NCI-H128 (cell line): ENCODE measurements around the gene CHIT1.

ENCODE experiments used
- DNase-seq: peaks from one replicate; lab custom pipeline; 2025; ENCODE audit not compliant: unreplicated experiment; lab: John Stamatoyannopoulos, UW

The CHIT1 gene

DNA sequence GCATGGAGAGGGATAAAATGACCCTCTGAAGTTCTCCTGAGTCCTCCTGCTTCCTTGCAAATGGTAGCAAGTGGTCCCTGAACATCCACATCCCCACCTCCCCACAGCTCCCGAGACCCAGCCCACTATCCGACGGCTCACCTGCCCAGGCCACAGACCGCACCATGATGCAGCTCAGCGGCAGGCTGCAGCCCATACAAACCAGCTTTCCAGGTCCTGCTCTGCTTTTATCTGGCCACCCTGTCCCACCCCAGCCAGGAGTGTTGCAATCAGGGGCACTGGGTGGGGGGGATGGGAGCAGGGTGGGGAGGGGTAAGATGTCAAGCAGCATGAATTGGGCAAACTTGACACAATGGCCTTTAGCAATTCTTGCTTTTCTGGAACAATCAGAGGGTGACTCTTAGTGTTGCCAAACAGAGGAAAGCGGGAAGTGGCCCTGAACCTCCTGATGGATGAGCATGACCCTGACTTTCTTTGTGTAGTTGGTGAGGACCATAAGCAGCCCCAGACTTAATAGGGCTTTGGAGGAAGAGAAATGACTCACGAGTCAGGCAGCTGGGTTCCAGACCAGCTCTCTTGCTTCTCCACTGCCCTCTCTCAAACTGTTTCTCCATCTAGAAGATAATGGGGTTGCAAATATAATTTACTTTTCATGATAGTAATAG is at the start of gene CHIT1:
Gene CHIT1 (minus strand): TSS at position 203 of the 665 bp plus-strand sequence. CDS start 37 bp downstream, at position 166.
- DNase-seq: no peak

DNA sequence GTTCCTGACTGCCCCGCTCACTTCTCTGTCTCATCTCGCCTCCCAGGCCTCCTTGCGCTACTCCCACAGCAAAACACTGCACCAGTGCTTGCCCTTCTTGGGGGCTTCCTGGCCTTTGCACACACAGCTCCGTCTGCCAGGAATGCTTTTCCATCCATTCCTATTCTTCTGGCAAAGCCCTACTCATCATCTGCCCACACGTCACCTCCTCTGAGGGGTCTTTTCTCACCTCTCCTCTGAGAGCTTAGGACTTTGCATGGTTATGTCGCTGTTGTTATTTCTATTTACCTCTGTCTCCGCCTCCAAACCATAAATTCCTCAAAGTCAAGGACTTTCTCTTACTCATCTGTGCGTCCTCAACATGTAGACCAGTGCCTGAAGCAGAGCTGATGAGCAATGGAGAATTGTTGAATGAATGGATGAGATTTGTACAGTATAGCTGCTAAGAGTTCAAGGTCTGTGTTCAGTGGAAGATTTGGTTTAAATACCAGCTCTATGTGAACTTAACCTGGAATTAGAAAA is 49.5 kb upstream of the CHIT1 start:
- DNase-seq: no peak

DNA sequence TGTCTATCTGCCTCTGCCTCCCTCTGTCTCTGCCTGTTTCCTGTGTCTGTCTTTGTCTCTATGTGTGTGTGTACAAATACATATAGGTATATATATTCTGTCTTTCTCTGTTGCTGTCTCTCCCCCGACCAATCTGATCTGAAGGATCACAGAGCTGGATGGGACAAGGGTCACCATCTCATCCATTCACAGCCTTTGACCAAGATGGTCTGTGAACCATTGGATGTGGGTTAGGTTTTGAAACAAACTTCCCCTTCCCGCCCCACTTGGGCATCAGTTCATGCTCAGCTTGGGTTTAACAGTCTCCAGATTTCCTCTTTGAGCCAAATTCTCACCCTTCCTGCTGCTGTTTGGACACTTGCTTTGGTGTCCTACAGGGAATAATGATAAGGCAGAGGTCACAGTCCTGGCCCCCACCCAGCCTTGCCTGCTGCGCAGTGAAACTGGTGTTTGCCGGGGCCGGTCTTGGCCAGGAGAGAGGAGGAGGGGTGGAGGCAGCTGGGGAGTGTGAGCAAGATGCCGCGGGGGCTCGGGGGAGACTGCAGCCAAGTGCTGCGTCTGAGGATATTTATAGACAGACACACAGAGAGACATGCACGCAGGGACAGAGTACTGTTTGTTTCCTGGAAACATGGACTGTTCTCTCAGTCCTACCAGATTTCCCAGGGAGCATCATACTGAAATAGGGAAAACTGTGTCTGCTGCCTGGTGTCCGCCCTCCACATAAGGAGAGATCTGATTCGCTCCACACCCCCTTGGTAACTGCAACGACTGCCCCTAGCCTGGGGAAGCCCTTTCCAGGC is 48.8 kb upstream of the CHIT1 start:
- no peak for DNase-seq

DNA sequence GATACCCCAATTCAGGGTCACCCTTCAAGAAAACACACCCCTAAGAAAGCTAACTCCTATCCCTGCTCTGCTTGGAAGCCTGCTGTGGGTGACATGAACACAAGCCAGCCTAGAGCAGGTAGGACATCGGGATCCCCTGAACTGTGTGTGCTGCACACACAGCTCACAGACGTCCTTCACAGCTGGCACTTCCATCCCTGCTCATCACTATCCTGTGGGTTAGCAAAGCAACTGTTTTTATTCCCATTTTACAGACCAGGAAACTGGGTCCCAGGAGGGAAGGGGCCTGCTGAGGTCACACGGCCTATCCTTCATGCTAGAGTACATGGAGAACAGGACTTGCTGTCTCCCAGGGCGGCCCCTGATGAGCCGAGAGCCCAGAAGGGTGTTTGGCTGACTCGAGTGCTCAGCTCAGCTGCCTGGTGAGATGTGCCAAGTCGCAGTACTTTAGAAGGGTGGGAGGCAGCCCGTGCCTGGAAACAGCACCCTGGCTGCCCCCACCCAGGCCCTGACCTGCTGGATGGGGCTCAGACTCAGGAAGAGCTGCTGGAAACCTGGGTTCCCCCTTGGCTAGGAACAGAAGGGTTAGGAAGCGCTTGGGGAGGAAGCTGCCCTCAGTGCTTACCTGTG is 47.6 kb upstream of the CHIT1 start:
- no peak for DNase-seq

DNA sequence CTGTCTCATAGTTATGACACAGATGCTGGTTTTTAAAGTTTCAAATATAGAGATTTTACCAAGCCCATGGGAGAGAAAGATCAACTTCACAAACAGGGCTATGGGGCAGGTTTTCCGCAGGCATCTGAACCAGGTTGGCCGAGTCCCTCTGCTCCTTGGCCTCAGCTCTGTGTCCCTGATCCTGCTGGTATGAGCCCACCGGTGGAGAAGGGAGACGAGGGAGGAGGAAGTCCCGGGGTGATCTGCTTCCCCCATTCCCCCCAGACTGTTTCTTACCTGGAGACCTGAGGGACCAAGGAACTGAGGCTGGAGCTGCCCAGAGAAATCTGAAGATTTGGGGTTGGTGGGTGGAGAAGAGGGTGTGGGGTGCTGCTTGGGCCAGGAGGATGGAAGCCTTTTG is 46.9 kb upstream of the CHIT1 start:
- no peak for DNase-seq

DNA sequence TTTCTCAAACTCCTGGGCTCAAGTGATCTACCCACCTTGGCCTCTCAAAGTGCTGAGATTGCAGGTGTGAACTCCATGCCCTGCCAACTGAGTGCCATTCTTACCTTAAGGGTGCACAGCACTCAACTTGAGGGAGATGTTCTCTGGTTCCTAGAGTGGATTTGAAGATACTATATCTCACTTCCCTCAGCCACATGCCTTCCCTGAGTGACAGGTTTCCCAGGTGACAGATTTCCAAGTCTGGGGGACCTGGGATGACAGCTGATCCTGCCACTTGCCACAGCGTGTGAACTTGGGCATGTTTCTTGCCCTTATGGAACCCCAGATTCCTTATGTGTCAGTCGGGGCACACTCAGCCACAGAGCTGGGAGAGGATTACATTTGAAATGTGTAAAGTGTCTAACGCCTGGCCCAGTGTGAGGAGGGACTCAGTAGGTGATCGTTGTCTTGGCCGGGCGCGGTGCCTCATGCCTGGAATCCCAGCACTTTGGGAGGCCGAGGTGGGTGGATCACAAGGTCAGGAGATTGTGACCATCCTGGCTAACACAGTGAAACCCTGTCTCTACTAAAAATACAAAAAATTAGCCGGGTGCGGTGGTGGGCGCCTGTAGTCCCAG is 46.3 kb upstream of the CHIT1 start:
- no peak for DNase-seq

DNA sequence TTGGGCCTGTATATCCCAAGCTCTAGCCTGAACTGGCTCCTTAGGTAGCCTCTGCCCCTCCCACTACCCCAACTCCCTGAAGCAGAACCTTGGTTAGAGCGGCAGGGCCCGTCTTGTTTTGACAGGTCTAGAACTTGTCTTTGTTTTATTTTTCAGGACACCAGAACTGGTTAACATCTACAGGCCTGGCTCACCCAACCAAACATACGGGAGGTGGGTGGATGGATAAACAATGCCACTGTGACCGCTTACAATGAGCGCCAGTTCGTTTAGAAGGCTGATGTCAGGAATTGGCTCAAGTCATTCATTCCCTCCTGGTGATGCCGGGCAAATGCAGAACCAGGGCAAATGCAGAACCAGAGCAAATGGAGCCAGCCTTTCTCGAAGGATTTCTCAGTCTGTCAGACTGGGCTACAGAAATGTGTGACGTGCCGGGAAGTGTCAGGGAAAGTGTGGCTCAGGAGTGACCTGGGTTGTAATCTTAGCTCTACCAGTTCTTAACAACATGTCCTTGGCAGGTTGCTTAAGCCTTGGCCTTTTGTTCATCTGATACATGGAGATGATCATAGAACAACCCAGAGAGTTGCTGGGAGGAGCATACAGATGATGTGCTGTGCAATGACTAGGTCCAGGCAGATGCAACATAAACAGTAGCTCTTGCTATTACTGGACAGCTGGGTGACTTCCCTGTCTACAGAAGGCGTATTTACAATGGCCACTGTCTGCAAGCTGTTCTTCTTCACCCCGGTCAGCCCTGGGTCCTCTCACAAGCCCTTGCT is 45.3 kb upstream of the CHIT1 start:
- no peak for DNase-seq

DNA sequence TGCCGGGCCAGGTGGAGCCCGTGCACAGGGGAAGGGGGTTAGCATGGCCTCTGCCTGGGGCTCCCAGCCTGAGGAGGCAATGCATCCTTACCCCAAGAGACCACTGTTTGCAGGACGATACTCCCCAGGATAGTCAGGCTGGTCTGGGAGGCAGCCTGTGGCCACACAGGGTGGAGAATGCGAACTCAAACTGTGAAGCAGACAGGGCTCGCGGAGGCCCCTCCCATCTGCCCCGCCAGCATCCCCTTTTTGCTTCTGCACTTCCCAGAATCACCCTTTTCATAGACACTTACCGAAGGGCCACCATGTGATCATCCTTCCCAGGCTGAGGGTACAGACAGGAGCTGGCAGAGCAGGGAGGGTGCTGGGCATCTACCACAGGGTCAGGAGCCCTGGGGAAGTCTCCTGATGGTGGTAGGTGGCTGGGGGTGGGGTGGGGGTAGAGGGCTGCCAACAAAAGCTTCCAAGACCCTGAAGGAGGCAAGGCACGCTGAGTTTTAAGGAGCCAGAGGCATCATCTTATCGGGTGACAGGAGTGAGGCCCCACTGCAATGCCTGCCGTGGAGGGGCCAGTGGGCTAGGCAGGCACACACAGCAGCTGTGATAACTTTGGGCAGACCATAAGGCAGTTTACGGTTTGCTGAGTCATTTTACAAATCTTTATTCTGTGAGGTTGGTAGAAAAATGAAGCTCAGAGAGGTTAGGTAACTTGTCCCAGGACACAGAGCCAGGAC is 44.6 kb upstream of the CHIT1 start:
- no peak for DNase-seq

DNA sequence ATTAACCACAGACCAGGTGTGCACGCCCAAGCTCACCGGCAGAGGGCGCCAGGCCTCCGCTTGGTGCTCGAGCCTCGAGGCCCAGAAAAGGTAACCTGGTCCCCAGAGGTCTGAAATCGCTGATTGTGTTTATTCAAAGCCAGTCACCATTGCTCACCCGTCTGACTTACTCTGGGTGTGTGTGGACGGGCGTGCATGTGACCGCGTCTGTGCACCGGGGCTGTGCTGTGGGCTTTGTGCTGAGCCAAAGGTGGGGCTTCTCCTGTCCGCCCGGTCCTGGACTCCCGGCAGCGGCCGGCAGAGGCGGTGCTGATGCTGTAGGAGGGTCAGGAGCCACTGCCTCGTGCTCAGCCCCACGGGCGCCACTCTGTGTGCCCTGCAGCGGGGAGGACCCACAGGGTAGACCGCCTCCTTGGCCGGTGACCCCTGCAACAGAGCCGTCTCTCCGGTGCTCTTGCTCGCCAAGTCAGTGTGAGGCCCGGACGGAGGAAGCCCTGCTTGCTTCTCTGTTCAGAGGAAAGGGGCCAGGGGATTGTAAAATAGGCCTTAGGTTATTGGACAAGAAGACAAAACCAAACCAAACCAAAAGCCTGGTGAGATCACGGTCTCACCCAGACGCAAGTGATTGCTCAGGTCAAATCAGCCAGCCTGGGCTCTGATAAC is 43.9 kb upstream of the CHIT1 start:
- peak; percentile 90 for DNase-seq

DNA sequence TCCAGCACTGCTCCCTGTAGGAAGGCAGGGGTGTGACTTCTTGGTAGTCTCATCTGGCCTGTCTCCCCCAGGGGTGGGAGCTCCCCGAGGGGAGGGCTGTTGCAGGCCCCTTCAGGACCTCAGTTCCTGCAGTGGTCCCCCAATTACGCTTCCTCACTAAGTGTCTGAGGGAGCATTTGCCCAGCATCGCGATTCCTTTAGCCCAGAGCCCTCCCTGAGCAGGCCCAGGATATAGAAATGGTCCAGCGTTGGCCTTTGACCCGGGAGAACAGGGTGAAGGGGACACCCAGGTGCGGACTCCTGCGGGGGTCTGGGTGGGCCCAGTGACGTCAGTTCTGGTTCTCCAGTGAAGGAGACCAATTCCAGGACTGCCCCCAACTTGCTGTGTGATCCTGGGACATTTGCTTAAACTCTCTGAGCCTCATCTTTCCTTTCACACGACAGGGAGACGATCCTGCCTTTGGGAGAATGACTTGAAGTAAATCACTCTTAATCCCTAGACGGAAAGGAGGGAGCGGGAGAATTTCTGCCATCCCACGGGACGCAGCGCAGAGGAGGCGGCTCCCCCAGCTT is 43.2 kb upstream of the CHIT1 start:
- DNase-seq: no peak

DNA sequence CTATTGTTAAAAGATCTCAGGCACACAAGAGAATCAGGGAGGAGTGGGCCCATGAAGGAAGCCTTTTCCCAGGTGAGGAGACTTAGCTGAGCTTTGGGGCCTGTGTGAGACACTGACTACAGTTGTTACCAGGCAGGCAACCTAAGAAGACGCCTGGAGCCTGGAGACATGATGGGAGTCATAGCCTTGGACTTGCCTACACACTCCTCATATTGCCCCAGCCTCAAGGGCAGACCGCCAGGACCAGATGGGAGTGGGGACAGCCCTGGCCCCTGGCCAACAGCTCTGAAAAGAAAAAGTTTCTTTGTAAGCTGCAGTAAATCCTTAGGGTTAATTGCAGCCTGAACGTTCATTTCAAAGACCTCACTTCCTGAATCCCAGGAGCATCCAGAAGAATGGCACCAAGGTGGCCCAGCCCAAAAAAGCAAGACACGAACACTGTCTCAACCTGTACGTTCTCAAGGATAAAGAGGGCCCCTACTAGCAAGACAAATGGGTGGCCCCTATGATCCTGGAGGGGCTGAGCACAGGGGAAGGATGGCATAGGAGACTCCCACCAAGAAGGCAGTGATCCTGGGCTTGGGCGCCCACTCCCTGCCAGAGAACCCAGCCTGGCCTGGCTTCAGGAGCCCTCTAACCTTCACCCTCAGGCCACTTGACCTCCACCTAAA is 42.6 kb upstream of the CHIT1 start:
- no peak for DNase-seq

DNA sequence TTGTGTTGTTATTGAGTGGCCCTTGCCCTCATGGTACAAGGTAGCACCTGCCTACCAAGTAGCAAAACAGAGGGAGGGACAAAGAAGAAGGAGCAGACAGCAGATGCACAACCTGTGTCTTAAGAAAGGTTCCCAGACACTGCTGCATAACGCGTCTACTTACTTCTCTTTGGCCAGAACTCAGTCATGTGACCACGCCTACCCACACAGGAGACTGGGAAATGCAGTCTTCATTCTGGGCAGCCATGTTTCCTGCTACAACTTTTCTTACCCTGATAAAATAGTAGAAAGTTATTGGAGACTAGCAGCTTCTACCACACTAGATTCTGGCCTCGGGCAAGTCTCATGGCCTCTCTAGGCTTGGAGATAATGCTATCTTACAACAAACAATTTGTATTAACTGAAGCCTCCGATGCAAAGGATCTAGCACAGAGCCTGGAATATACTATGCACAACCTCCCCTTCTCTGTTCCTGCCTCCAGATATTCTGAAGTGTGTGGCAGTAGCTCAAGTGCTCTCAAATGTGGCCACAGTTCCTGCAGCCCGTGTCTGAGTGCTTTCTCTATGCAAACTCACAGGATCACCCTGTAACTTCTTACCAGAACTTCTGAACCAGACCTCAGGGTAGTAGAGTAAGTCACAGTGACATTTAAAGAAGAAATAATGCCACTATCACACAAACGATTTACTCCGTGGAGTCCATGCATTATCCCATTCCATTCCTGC is 41.7 kb upstream of the CHIT1 start:
- DNase-seq: no peak

DNA sequence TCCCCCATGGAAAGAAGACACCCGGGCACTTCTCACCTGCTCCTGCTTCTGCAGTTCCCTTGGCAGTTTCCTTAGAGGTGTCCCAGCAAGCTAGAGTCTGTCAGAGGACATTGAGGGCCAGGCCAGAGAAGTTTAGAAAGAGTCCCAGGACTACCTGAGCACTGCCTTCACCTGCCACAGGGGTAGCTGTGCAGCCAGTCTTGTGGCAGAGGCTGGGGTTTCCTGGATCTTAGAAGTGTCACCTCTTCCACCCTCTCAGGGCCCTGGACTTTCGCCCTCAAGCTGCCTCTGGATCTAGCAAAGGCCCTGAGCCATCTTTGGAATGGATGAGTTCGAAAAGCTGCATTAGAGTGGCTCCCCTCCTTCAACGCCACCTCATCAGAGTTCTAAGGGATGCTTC is 41.0 kb upstream of the CHIT1 start:
- DNase-seq: no peak

DNA sequence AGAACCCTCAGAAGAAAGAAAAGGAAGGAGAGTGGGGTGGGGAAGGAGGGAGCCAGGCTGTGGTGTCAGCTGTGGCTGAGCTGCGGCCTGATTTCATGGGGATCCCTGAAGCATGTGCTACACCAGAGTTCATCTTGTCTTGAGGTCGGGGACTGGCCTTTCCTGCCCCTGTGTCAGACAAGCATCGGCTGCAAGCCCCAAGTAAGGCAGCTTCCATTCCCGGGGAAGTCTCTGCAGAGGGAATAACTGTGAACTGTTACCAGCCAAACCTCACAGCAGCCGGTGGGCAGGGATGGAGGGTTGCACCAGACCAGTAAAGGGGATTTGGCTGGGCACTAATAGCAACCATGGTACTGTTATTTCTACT is 40.2 kb upstream of the CHIT1 start:
- no peak for DNase-seq

DNA sequence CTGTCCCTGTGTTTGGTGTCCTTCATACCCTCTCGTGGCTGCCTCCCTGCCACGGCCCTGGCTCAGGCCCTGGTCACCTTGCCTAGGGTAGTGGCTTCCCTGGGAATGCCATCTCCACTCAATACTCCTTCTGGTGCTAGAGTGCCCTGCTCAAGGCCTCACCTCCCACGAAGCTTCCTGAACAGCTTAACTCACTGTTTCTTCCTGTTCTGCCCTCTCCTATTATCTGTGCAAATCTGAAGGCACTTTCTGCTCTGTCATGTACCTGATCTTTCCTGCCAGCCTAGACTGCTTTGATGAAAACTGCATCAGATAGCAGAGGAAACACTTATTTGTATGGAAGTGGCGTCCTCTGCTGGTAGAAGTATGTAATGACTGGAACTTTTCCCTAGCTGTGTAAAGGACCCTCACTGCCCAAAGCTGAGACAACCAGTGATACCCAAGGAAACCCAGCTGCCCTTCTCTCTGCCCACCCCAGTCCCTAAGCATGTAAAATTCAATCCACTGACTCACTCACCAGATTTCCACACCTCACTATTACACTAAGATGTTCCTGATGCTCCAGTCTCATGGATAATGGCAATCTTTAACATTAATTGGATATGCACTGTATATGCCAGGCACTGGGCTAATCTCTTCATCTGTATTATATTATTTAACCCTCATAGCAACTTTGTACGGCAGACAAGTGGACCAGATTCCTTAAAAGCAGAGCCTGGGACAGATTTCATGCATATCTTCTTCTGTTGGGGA is 39.6 kb upstream of the CHIT1 start:
- DNase-seq: peak; percentile 65

DNA sequence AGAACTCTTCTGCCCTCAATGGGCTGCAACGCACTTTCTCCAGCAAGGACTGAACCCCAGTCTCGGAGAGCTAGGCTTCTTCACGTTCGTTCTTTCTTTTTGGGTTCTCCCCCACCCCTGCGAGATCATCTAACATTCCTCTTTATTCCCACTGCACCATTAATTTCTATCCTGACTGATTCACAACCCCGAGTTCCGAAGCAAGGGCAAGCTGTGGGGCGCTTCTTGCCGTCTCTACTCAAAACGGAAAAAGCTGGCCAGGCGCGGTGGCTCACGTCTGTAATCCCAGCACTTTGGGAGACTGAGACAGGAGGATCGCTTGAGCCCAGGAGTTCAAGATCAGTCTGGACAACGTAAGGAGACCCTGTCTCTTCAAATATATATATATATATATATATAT is 38.4 kb upstream of the CHIT1 start:
- DNase-seq: no peak

DNA sequence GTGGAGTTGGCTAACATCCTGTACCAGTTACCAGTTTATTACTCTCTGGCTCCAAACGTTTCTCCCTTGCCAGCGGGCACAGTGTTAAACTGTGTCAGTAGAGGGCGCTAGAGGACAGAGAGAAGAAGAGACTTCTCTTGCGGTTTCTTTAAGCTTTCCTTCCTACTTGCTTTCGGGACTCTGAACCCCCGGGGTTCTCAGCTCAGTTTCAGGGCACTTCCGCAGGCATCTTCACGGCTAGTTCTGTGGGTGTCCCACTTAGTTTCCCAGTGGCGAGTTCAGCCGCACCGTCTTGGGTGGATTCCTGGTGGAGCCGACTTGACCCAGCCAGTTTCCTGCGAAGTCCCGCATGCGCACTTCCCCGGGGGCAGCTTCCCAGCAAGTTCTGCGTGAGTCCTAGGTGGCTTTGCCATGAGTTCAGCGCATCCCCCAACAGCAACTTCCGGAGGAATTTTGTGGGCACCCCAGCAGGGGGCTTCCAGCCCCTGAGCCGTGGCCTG is 37.9 kb upstream of the CHIT1 start:
- peak; percentile 92 for DNase-seq
